Measurements from ENCODE around the gene AGR2. TPM values are rescaled to one million over a fixed set of nuclear protein-coding genes. Genes with fewer than 3 reads are reported as not detected.

AGR2 gene
- total RNA-seq, 1 experiment from 2014 or later, result not detected

GRCh38 chr7:16833373-16833772, 28.6 kb upstream of the AGR2 start:
- H3T11ph ChIP-seq (ENCODE audit: low read length), result no peak overlapping the region
- H3K27me3 ChIP-seq (ENCODE audit: insufficient read depth, low read length), result no peaks in the 10 kb centered on the region
- H3K23me2 ChIP-seq (ENCODE audit: insufficient read length, low read depth, low read length, poor library complexity, severe bottlenecking), result no peaks in the 10 kb centered on the region
- H3K14ac ChIP-seq (ENCODE audit: insufficient read depth, low read length), result no peak overlapping the region
- no peaks in the 10 kb centered on the region for H3K79me1 ChIP-seq (ENCODE audit: insufficient read depth, low read depth, low read length, poor library complexity, severe bottlenecking)
- no peak overlapping the region for H4K8ac ChIP-seq (replicated peaks; ENCODE audit: insufficient read length, low read depth, low read length)
- no peak overlapping the region for H3K56ac ChIP-seq (ENCODE audit: insufficient read length, low read depth, low read length)
- no peak overlapping the region for H3K23ac ChIP-seq (ENCODE audit: insufficient read length, low read depth, low read length)
- H3K27me3 Mint-ChIP-seq (ENCODE audit: low read depth), result no peaks in the 10 kb centered on the region
- no peak overlapping the region for H4K91ac ChIP-seq (ENCODE audit: insufficient read length, low read depth, low read length)
- no peak overlapping the region for H3K18ac ChIP-seq (ENCODE audit: insufficient read length, low read depth, low read length)
- no peak for DNase-seq
- no peaks in the 10 kb centered on the region for H3K79me2 ChIP-seq (ENCODE audit: insufficient read depth, low read length)
- no peaks in the 10 kb centered on the region for H3K4me1 ChIP-seq (ENCODE audit: insufficient read depth, low read length)
- H4K5ac ChIP-seq (ENCODE audit: insufficient read length, low read depth, low read length), result no peak overlapping the region
- no peak overlapping the region for H3K9ac ChIP-seq (ENCODE audit: extremely low read depth, insufficient read length, low read length)
- H3K36me3 Mint-ChIP-seq (ENCODE audit: insufficient read depth in 1 of 3, low read depth in 3 of 3), result no peaks in the 10 kb centered on the region; a peak in 1 of 7 replicates
- no peak overlapping the region for H3K4me3 Mint-ChIP-seq
- H3K4me1 Mint-ChIP-seq, result no peaks in the 10 kb centered on the region
- H3K9me3 ChIP-seq (ENCODE audit: control insufficient read depth, low read depth, low read length), result no peaks in the 10 kb centered on the region
- H2BK12ac ChIP-seq (ENCODE audit: insufficient read length, low read depth, low read length), result no peak overlapping the region
- H3K27ac Mint-ChIP-seq, result no peak overlapping the region
- H2AK5ac ChIP-seq (ENCODE audit: insufficient read length, low read length), result no peak overlapping the region
- no peak overlapping the region for H2BK120ac ChIP-seq (ENCODE audit: low read depth, low read length, poor library complexity, severe bottlenecking)
- H2BK15ac ChIP-seq (ENCODE audit: low read depth, low read length), result no peak overlapping the region
- H3K4me2 ChIP-seq (ENCODE audit: insufficient read depth, insufficient read length, low read length), result no peak overlapping the region
- H2AFZ ChIP-seq (ENCODE audit: low read length), result no peak overlapping the region
- no peak overlapping the region for H3K4ac ChIP-seq (ENCODE audit: low read depth, low read length)
- H2BK20ac ChIP-seq (ENCODE audit: low read depth, low read length, poor library complexity, severe bottlenecking), result no peak overlapping the region
- WGBS (ENCODE audit: extremely low coverage, insufficient read length, low lambda C conversion rate), result no CpG with 5 or more reads among the region's 1 CpG
- H3K9me3 Mint-ChIP-seq, result no peaks in the 10 kb centered on the region
- no peak for TF ChIP-seq CTCF (conservative IDR thresholded peaks at IDR 0.05)
- no peak overlapping the region for H3K27ac ChIP-seq (ENCODE audit: insufficient read length, low read depth, low read length)
- no peaks in the 10 kb centered on the region for H4K20me1 ChIP-seq (ENCODE audit: control insufficient read depth, insufficient read depth, insufficient read length)
- H2BK5ac ChIP-seq (ENCODE audit: insufficient read length, low read length), result no peak overlapping the region
